ENCODE data around the gene ERVW-1.
"Not testable (repeated sequence)": the region's sequence is repeated elsewhere in the genome, so short reads cannot be mapped to it uniquely, and the experiment has no call there.

Gene ERVW-1

DNA sequence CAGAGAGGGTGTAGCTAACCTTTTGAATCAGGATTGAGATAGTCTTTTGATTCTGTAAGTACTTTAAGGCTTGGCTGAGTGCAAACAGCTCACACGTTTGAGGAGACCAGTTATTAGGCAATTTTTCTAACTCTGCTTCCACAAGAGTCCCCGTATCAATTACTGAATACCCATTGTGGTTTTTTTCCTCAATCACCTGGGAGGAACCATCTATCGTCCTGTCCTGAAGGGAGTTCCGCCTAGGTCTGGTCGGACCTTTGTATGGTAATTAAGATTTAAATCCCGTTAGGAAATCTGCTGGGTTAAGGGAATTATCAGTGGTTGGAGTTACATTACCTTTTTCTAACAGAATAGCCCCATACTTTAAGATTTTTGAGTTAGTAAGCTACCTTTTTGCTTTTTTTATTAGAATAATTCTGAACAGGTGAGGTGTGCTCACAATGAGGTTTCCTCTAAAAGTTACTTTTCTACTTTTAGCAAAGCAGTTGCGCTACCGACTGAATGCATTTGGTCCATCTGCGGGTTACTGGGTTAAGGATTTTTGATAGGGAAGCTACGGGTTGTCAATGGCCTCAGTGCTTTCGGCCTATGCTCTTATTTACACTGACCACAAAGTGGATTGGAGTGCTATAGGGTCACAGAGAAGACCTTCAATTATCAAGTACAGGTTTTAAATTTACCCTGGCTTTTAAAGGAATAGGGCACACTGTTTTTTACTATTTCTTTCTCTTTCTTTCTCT is 1.7 kb downstream of the ERVW-1 start:
- intact Hi-C loops (cut with DNase I); DNase-seq: not testable (repeated sequence)

GRCh38 chr7:92475261-92475770 is 2.4 kb downstream of the ERVW-1 start:
- DNase-seq; intact Hi-C loops (cut with DNase I): not testable (repeated sequence)

- intact Hi-C loops (cut with DNase I); DNase-seq: not testable (repeated sequence)
Measured at GRCh38 chr7:92473989-92474388, 3.8 kb downstream of the ERVW-1 start.

DNA sequence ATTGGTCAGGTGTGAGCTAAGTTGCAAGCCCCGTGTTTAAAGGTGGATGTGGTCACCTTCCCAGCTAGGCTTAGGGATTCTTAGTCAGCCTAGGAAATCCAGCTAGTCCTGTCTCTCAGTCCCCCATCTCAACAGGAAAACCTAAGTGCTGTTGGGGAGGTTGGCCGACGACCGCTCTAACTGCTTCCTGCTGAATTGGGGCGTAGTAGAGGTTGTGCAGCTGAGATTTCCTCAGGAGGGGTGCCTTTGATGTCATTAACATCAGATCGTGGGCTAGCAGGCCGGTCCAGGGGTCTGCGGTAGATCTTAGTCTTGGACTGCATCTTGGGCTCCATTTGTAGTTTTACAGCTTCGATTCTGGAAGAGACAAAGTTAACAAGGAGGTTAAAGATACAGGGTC is 9.2 kb downstream of the ERVW-1 start:
- DNase-seq; intact Hi-C loops (cut with DNase I): not testable (repeated sequence)

DNA sequence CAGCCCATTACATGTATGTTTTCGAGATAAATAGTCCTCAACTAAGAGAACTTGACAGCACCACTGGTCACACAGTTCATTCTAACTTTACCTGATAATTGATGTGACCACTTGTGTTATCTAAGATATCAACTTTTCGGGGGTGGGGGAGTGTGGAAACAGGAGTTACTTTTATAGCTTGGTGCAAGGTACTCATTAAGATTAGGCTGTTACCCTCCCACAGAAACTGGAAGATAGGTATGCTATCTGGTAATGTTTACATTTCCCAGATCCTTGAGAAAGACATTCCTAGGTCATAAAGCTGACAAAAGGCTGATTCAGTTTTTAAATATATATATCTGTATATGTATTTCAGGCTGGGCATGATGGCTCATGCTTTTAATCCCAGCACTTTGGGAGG is 11.1 kb downstream of the ERVW-1 start:
- intact Hi-C loops (cut with DNase I): no loop called here
- no peak for DNase-seq

DNA sequence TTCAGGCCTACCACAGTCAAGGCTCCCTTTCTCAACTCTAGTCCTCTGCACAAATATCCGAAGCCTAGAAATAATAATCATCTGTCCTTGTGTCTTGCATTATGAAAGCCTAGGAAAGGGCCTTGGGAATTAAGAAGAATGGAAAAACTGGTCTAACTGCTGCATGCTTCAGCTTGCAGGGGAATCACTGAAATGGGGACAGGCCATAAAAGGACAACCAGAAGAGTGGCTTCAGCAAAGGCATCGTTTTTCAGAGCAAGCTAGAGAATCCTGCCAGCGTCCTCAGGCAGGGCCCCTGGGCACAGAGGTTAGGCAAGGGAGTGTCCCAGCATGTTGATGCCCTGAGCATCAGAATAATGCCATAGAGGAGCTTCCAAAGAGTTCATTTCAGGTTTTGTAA is 13.2 kb downstream of the ERVW-1 start:
- intact Hi-C loops (cut with DNase I): no loop called here
- DNase-seq: no peak

- DNase-seq: no peak
- intact Hi-C loops (cut with DNase I): no loop called here
Measured at GRCh38 chr7:92462560-92462959, 15.2 kb downstream of the ERVW-1 start.

- DNase-seq: peak in 27 of 42 donors; percentile 3 to 59 (median 29)
- intact Hi-C loops (cut with DNase I): no loop called here
Measured at GRCh38 chr7:92461027-92462003, 16.4 kb downstream of the ERVW-1 start.

GRCh38 chr7:92460510-92460909 is 17.2 kb downstream of the ERVW-1 start:
- intact Hi-C loops (cut with DNase I): no loop called here
- DNase-seq: no peak

DNA sequence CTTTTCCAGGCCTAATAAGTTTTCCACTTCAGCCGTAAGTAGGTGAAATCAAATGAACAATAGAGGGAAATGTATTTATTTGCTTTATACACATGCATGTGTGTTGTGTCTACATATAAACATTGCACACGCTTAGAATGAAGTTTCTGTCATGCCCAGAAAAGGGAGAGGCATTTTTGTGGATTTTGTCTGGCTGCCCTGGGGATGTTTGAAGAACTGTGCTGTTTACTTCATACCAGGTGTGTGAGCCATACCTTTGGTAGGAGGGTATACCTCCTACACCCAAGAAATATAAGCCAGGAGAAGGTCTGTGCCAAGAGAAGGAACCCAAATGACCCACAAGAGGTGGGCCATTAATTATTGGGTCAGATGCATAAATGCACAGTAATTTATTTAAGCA is 17.6 kb downstream of the ERVW-1 start:
- DNase-seq: no peak
- intact Hi-C loops (cut with DNase I): no loop called here

- DNase-seq: no peak
- intact Hi-C loops (cut with DNase I): no loop called here
Measured at GRCh38 chr7:92456236-92456635, 21.5 kb downstream of the ERVW-1 start.

GRCh38 chr7:92451645-92452044 is 26.1 kb downstream of the ERVW-1 start:
- intact Hi-C loops (cut with DNase I): no loop called here
- no peak for DNase-seq

DNA sequence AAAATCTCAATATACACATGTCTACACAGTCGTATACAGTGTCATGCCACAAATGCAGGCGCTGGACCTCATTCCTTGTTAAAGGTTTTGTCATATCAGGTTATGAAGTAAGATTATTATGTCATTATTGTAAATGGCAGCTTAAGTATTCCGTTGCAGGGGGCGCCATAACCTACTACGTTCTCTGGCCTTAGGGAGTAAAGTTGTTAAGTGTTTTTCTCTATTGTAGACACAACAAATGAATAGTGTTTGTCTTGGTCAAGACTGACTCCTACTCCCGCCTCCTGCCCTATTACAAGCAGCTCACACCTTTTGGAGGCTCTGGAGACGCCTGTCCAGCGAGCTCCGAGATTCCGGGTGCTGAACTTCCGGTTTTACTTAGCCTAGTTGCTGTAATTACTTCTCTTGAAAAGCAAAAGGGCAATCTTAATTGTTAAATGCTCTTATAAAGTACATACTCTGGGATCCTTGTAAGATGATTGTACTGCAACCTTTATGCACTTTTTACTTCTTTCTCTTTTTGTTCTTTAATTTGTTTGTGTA is 29.5 kb downstream of the ERVW-1 start:
- intact Hi-C loops (cut with DNase I): loop anchor here (5.0 kb wide), 2 partner anchors 271 to 566 kb away; partner anchors contain the start of genes LRRD1 and MTERF1
- peak in 41 of 42 donors; percentile 17 to 81 (median 53) for DNase-seq

- intact Hi-C loops (cut with DNase I): loop anchor here (5.0 kb wide), 2 partner anchors 270 to 565 kb away; partner anchors contain the start of genes LRRD1 and MTERF1
- peak; percentile 79 to 97 (median 94) for DNase-seq
Measured at GRCh38 chr7:92447345-92448204, 30.2 kb downstream of the ERVW-1 start, which contains the start of gene GATAD1. GATAD1 (plus strand) TSS chr7:92447482; CDS start chr7:92447730, 248 bp downstream.

GRCh38 chr7:92446869-92447344 is 30.8 kb downstream of the ERVW-1 start:
- DNase-seq: peak in 15 of 42 donors; percentile 5 to 46 (median 17)
- intact Hi-C loops (cut with DNase I): loop anchor here (5.0 kb wide), 2 partner anchors 270 to 565 kb away; partner anchors contain the start of genes LRRD1 and MTERF1

DNA sequence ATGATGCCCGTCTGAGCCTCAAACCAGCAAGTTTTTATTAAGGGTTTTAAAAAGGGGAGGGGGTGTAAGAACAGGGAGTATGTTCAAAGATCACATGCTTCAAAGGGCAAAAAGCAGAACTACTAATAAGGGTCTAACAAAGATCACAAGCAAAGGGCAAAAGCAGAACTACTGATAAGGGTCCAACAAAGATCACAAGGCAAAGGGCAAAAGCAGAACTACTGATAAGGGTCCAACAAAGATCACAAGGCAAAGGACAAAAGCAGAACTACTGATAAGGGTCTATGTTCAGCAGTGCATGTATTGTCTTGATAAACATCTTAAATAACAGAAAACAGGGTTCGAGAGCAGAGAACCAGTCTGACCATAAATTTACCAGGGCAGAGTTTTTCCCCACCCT is 35.0 kb downstream of the ERVW-1 start:
- intact Hi-C loops (cut with DNase I); DNase-seq: not testable (repeated sequence)

DNA sequence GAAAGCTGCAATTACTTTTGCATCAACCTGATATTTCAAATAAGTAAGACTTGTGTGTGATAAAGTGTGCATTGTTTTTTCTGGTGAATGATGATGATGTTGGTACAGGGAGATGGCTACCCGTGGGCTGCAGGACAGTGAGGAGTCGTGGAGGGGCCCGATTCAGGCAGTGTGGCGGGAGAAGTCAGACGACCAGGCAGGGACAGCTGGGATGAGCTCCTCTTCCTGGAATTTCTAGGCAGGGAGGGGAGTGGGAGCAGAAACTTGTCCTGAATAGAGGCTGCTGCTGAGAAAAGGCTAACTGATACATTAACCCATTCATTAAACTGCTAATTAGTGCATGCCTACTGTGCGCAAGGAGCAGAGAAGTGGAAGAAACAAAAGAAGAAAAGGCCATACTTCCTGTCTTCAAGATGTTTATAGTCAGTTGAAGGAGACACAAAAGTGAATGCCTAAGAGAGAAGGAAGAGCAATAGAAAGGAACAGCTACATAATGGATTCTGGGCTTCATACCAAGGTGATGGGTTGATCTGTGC is 39.7 kb downstream of the ERVW-1 start:
- intact Hi-C loops (cut with DNase I): no loop called here
- DNase-seq: no peak
